GF-D8 (cell line): ENCODE data around the gene TGM5.
"Not testable (repeated sequence)": the region's sequence is repeated elsewhere in the genome, so short reads cannot be mapped to it uniquely, and the experiment has no call there.

Experiments used
- DNase-seq: peaks from one replicate; lab custom pipeline; 2025; lab: John Stamatoyannopoulos, UW

The TGM5 gene

DNA sequence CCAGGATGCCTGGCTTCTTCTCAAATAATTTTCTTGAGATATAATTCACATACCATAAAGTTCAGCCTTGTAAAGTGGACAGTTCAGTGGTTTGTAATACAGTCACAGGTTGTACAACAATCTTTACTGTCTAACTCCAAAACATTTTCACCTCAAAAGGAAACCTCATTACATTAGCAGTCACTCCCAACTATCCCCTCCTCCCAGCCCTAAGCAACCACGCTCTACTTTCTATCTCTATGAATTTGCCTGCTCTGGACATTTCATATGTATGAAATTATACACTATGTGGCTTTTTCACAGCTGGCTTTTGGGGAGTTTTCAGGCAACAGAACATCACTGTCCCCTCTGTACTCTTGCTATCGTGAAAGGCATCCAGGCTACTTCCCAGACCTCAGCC lies 17.5 kb downstream of the TGM5 start:
- DNase-seq = no peak

DNA sequence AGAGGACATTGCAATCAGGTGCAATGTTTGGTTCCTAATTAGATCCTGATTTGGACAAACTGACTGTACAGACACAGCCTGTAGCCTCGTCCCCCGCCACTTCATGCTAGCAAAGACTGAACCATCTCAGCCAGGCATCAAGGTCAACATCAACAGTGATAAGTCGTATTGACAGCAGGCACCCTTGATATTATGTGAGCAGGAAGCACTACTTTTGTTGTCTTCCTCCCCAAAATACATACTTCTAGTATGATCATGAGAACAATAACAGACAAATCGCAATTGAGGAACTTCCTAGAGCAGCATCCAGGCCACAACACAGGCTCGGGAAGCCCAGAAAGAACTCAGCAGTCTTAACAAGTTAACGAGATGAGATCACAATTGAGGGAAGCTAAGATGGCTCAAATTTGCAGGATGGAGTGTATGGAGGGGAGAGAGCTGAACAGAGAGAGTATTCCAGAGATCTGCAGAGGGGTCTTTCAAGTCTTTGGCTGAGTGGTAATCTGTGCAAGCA lies 20.4 kb downstream of the TGM5 start:
- no peak for DNase-seq

DNA sequence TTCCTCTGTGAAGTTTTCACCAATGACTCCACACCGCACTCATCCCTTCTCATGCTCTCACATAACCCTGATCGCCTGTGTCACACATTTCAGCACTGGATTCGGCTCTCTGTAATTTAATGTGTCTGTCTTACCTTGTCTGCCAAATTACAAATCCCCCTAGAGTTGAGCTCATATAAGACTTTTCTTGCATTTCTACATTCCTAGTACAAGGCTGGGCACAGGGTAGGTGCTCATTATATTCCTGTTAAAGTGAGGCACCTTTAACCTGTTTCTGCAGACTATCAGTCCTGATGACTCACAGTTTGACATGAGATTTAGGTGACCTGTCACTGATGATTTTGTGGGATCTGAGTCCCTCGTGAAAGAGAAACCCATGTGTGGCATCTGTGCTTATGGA lies 22.6 kb downstream of the TGM5 start:
- DNase-seq = no peak

DNA sequence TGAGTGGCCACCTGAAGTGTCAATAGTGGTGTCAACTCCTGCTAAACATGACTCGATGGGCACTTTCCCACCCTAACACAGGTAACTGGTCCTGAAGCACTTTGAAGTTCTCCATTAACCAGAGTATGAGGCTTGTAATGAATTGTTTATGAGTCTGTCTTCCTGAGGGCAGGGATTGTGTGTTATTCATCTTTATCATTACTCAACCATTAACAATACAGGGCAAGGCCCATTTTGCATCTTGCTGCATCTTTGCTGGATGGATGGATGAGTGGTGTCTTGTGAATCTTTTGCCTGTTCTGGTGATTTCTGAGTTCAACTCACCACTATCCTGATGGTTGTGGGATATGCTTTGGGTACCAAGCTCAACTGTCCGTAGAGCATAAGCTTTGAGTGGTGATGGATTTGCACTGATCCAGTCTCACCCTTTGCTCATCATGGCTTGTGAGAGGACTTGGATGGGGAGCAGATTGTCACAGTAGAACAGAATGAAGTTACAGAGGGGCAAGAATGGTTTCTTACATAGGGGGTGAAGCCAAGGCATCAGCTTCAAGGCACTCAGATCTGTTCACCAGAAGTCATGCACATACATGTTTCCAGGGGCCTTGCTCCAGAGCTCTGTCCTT lies 23.6 kb downstream of the TGM5 start:
- DNase-seq = no peak

DNA sequence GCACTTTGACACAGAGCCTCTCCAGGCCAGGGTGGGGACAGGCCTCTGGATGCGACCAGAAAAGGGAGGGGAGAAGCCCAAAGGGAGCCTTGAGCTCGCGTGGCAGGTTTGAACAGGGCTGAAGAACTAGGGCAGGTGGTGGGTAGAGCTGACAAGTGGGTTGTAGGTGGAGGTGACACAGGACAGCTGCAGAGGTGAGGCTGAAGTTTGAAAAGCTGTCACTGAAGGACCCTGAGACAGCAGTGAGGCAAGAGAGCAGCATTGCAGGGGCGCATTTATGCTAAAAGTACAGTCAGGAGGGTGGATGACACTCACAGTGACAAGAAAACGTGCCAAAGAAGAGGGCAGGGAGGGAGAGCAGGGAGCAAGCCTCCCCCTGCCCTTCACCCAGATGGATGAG lies 24.1 kb downstream of the TGM5 start:
- DNase-seq = no peak

DNA sequence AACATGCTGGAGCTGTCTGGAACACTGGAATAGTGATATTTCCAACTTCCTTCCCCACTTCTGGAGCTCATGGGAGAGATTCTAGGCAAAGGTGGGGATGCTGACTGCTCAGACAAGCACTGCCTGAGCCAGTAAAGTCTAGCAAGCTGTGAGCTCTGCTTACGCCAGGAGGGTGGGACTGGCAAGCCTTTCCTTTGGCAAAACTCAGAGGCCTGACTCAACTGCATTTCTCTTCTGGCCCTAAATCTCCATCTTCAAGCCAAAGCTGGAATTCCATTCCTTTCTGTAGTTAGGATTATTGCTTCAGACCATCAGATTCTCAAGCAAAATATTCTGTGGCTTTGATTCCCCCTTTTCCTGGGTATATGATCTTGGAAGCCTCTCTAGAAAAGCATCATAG lies 25.6 kb downstream of the TGM5 start:
- DNase-seq = no peak

DNA sequence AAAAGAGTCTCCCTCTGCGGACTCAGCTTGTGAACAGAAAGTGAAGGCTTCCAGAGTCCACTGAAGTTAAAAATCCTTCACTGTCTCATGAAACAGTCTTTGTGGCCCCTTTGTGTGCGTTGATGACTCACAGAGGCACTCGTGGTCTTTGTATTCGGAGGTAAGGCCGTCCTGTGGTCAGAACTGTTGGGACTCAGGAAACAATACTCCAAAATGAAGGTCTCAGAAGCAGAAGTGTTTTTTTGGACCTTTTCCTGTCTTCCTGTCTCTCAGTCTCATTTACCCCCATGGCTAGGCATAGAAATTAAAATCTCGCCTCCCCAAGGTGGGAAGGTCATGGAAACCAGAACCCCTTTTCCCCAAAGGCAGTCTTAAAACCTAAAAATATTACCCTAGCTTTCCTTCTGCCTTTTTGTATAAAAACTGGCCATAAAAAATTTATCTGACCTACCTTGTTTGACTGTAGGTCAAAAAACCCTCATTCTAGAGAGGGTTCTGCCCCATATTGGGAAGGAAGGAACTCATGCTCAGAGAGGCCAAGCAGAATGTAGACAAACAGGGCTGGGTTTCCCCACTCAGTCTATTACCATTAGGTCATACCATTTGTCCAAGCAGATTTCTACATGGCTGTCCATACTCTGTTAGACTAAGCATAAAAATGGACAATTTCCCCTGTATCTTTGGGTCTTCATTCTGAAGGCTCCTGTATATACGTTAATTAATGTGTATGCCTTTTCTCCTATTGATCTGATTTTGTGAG lies 26.8 kb downstream of the TGM5 start:
- DNase-seq = peak; percentile 49

DNA sequence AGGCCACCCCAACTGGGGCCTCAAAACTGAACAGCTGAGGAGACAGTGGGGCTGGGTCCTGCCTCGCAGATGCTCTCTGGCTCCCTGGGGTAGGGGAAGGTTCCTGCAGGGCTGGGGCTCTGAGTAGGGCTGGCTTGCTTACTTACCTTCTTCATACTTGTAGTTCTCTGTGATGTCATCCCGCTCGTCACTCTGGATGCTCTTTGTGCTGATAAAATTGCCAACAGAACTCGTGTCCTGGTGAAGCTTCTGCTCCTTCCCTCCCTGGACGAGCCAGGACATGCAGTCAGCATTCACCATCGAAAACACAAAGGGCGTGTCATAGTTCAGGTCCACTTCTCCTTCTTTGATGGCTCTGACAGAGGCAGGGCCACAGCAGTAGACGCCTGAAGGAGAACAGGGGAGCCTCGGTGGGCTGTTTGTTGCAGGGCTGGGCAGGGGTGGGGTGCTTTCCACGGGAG lies 28.0 kb downstream of the TGM5 start:
- no peak for DNase-seq

DNA sequence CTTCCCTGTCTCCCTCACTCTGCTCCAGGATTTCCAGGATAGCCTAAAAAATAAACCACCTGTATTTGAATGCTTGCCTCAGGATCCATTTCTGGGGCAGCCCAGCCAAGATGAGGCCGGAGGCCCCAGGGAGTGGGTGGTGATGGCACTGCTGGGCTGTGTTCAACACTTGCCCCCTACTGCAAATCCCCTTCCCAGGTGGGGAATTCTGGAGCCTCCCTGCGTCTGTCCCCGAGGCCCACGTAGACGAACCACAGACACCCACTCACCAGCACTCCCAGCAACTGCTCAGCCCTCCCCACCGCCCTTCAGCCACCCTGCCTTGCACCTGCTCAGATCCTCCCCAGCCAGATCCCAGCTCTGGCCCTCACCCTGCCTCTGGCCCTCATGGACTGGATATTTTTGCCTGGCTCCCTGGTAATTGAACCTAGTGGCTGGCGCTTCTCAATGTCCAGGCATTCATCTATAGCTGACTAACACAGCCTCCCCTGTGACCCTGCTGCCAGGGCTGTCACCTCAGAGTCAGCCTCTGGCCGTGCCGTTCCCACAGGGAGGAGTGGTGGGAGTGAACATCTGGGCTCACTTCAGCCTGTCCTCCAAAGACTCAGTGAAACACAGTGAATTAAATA lies 28.8 kb downstream of the TGM5 start:
- no peak for DNase-seq

DNA sequence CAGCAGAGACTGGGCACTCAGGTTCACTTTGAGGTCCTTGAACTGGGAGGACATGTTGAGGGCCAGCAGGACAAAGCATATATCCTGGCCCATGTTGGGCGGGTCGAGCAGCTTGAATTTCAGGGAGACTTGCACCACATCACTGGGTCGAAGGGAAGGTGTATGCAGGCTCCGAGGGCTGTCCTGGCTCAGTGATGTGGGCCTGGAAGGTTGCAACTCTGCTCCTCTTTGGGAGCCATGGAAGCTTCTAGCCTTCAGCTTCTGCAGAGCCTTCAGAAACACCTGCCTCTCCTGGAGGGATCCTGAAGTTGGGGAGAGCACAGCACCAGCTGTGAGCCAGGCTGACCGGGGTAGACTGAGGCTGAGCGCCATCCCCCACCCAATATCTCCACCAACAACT lies 31.2 kb downstream of the TGM5 start:
- DNase-seq = no peak

DNA sequence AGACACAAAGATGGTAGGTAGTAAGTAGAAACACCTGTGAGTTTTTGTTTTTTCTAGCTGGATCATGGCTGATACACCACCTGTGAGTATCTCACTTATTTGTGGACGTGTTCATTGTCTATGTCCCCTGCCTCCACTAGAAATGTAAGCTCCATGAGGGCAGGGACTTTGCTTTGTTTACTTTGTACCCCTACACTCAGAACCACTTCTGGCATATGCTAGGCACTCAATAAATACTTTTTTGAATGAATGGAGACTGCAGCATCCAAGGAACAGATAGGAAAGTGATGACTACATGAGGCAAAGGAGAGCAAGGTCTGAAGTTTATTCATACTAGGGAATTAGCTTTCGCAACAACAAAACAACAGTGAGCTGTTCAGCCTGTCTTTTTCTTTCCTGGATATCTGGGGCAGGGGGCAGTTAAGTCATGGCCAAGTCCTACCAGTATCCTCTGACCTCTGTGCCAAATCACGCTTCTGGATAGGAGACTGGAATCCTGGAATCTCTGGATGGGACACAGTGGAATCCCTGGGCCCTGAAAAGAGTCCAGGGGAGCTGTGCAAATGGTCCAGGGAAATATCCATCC lies 34.3 kb downstream of the TGM5 start:
- DNase-seq = no peak

DNA sequence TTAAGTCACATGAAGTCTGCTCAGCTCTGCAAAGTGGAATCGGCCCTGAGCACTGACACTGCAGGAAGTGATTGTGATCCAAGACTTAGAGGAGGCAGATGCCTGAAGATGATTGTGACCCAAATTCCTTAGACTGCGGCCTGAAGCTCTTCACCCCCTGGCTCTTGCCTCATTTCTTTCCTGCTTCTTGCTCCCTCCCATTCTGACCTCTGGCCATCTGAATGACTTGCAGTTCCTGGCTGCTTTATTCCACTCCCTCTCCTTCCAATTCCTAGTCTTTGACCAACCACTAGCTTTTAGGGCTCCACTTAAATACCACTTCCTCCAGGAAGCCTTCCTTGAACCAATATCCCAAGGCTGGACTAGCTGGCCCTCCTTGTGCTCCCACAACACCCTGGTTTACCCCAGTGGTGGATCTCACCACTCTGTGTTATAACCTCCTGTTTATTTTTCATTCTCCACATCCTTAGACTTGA lies 36.0 kb downstream of the TGM5 start:
- no peak for DNase-seq

DNA sequence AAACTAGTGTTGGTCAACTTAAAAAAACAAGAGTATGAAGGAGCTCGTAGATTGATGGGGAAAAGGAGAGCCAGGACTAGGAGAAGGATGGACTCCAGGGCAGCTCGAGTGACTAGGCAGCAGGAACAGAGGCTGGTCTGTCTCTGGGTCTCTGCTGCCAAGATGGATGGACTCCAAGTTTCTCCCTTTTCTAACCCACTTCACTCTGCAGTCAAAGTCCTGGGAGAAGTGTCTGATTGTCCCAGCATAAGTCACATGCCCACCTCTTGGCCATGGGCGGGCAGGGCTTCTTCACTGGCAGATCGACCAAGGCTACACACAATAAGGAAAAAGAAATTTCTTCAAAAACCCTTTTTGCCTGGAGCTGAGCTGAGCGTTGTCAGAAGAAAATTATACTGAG lies 36.8 kb downstream of the TGM5 start:
- DNase-seq = no peak

DNA sequence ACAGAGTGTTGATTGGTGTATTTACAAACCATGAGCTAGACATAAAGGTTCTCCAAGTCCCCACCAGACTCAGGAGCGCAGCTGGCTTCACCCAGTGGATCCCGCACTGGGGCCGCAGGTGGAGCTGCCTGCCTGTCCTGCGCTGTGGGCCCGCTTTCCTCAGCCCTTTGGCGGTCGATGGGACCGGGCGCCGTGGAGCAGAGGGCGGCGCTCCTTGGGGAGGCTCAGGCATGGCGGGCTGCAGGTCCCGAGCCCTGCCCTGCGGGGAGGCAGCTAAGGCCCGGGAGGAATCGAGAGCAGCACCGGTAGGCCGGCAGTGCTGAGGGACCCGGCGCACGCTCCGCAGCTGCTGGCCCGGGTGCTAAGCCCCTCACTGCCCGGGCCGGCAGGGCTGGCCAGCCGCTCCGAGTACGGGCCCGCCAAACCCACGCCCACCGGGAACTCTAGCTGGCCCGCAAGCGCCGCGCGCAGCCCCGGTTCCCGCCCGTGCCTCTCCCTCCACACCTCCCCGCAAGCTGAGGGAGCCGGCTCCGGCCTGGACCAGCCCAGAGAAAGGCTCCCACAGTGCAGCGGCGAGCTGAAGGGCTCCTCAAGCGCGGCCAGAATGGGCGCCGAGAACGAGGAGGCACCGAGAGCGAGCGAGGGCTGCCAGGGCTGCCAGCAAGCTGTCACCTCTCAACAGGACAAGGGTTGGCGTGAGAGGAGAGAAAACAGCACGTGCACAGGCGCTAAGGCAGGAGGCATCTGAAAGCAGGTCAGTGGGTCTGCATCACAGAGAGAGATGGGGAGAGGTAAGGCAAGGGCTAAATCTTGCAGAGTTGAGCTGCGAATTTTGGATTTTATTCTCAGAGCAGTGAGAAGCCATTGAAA lies 40.1 kb downstream of the TGM5 start:
- no peak for DNase-seq

DNA sequence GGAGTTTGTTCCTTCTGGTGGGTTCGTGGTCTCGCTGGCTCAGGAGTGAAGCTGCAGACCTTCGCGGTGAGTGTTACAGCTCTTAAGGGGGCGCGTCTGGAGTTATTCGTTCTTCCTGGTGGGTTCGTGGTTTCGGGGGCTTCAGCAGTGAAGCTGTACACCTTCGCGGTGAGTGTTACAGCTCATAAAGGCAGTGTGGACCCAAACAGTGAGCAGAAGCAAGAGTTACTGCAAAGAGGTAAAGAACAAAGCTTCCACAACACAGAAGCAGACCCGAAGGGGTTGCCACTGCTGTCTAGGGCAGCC lies 40.8 kb downstream of the TGM5 start:
- DNase-seq = not testable (repeated sequence)

DNA sequence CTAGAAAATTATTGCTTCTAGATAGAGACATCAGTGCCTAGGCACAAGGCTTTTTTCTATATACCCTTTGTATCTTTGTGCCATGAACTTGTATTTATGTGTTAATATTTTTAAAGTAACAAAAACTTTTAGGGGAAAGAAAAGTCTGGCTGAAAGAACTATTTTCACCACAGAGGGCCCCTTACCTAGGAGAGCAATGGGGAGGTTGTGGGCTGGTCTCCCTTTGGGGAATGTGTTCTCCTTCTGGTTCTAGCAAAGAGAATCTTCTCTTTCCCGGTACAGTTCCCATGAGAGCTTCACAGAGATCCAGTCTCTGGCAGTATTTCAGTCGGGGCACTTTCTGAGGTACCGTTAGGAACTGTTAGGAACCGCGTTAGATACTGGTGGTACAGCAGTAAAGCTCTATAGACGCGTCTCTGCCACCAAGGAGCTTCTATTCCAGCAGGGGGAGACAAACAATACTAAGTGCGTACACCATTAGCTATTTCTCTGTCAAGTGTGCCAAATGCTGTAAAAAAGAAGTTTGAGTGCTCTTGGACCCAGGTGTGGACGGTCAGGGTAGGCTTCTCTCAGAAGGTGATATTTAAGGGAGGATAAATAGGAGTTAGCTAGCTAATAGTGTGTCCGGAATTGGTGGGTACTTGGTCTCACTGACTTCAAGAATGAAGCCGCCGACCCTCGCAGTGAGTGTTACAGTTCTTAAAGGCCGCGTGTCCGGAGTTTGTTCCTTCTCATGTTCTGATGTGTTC lies 41.4 kb downstream of the TGM5 start:
- DNase-seq = peak; percentile 5

DNA sequence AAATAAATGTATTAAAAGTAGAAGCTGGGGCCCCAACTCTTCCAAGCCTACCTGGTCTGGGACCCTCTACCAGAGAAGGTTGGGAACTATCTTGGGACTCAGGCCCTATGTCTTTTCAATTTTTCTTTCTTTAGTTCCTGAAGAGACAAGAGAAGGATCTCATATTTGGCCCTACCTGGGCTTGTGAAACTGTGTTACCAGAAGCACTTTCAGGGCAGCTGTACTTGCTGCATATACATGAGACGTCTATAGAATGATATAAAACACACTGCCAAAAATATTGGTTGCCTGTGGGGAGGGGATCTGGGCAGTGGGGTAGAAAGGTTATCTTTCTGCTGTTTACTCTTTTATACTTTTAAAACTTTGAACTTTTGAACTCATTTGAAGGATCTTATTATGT lies 45.3 kb downstream of the TGM5 start:
- DNase-seq = no peak

DNA sequence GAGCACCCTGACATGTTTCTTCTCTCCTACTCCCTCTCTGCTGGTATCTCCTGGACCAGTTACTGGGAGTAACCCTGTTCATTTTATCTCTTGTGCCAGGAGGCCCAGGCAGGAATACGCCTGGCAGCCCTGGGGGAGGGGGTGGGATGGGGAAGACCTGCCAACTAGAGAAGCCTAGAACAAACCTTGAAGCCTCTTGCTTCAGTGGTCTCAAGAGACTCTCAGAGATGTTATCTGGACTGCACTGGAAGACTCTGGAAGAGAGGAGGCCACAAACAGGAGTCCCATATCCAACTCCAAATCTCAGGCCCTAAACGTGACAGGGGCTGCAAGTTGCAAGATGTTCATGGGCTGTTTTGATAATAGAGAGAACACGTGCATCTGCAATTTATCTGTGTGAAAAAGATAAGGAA lies 45.7 kb downstream of the TGM5 start, which contains the start of gene EPB42:
Gene EPB42, minus strand, starts transcription at position 28 of the 413 bp plus-strand sequence. CDS start 193 bp downstream, outside the sequence.
- DNase-seq = no peak

DNA sequence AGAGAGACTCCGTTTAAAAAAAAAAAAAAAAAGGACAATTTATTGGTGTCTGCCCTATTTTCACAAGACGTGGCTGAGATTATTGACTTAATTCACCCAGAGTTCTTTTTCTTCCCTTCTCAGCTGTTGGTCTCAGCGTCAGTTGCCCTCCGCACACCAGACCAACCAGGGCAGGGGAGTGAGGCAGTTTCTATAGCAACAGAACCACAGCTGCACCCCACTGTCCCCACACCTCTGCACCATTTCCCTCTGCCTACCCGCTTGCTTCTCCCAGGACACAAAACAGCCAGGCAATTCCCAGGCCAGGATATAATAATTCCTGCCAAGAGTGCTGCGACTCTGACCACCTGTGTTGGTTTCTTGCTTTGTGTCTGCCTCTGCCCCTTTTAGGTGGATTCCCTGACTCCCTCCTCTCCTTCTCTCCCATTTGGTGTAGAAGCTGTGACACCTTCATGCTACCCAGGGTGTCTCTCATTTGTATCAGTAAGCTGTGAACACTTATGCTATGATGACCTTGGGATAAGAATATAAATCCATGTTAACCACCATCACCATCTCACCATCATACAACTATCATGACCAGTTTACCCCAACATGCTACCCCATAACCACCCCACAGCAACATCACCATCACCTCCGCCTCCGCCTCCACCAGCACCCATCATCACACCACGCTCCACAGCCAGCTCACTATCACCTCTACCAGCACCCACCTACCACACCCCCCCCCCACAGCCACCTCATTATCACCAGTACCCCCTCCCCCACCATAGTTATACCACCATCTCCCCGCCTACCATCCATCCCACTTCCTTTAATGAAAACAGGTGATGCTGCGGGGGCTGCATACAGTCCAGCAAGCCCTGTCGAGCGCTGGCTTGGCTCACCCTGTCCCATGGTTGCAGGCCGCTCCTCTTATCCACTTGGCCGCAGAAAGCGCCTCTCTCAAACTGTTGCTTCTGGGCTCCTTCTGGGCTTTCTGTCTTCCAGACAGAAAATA lies 46.5 kb downstream of the TGM5 start:
- no peak for DNase-seq
